ENCODE data around the gene CEP44. TPM values are rescaled to one million over a fixed set of nuclear protein-coding genes. Genes with fewer than 3 reads are reported as not detected.

The CEP44 gene
- total and polyA plus RNA-seq, 7 donors = 3.4 to 8.1 (median 7.3) TPM

DNA sequence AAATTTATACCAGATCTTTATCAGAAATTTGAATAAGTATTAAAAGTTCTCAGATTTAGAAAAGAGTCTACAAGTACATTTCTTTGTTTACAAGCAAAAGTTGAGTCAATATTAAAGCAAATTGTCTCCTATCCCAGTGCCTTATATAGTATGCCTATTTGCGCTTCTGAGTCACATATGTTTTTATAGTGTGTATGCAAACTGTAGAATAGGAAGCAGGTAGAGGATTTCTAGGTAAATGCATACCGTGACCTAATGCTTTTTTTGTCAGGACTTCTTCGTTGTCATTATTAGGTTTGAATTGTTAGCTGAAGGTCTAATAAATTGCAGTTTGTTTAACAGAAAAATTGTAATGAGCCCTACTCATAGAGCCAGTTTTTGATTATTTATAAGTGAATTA is 22.2 kb downstream of the CEP44 start:
- TF ChIP-seq, protein P1, sequence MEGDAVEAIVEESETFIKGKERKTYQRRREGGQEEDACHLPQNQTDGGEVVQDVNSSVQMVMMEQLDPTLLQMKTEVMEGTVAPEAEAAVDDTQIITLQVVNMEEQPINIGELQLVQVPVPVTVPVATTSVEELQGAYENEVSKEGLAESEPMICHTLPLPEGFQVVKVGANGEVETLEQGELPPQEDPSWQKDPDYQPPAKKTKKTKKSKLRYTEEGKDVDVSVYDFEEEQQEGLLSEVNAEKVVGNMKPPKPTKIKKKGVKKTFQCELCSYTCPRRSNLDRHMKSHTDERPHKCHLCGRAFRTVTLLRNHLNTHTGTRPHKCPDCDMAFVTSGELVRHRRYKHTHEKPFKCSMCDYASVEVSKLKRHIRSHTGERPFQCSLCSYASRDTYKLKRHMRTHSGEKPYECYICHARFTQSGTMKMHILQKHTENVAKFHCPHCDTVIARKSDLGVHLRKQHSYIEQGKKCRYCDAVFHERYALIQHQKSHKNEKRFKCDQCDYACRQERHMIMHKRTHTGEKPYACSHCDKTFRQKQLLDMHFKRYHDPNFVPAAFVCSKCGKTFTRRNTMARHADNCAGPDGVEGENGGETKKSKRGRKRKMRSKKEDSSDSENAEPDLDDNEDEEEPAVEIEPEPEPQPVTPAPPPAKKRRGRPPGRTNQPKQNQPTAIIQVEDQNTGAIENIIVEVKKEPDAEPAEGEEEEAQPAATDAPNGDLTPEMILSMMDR (IDR thresholded peaks at IDR 0.05) = no peak
- no peak for ATAC-seq
- Histone ChIP-seq H3K27me3 (ENCODE audit: insufficient read depth in 3 of 3, low read length in 2 of 3) (no peaks in the 10 kb centered on the region), H3K9me3 (no peaks in the 10 kb centered on the region), H3K4me1 (no peaks in the 10 kb centered on the region), H3K27ac (no peak overlapping the region), H3K4me3 (no peak overlapping the region), H3K36me3 (ENCODE audit: insufficient read depth in 1 of 2, low read depth in 1 of 2) (peaks cover 0 to 91% of the 10 kb centered on the region in 2 donors)
- intact Hi-C loops (cut with DNase I) = no loop called here
- whole genome bisulfite sequencing, 3 donors = 95 to 99% (median 95%) methylated on average over 3 of the region's 3 CpGs
- no peak for DNase-seq

DNA sequence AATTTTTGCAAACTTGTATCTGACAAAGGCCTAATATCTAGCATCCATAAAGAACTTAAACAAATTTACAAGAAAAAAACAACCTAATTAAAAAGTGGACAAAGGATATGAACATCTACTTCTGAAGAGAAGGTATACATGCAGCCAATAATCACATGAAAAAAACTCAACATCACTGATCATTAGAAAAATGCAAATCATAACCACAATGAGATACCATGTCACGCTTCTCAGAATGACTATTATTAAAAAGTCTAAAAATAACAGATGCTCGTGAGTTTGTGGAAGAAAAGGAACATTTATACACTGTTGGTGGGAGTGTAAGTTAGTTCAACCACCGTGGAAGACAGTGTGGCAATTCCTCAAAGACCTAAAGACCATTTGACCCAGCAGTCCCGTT is 24.0 kb downstream of the CEP44 start:
- no peak for DNase-seq
- 84 to 94% (median 92%) methylated on average over 4 of the region's 4 CpGs for WGBS, 3 donors

DNA sequence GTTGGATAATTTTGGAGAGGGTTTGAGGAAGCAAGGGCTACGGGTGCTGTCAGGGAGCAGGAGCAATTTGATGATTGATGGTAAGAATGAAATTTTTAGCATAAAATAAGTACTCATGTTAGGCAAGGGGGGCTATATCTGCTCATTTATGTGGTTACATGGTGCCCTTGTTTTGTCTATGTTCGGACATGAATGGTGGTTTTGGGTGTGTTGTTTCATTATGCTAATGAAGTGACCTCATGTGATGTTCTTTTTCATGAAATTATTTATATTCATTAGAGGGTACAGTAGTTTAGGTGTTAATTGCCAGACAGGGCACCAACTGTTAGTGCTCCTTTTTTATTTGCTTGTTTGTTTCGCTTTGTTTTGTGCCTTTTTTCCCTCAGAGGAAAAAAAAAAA is 29.3 kb downstream of the CEP44 start:
- WGBS, 3 donors = 96 to 98% (median 97%) methylated on average over 3 of the region's 3 CpGs

More for the DNA sequence above, 24.0 kb downstream of the CEP44 start:
- no peak for ATAC-seq
- Histone ChIP-seq H3K36me3 (ENCODE audit: insufficient read depth in 1 of 2, low read depth in 1 of 2) (peaks cover 0 to 92% of the 10 kb centered on the region in 2 donors), H3K27me3 (ENCODE audit: insufficient read depth in 3 of 3, low read length in 2 of 3) (no peaks in the 10 kb centered on the region), H3K4me3 (no peak overlapping the region), H3K4me1 (no peaks in the 10 kb centered on the region), H3K27ac (no peak overlapping the region), H3K9me3 (no peaks in the 10 kb centered on the region)
- intact Hi-C loops (cut with DNase I) = no loop called here
- TF ChIP-seq, protein P1 (IDR thresholded peaks at IDR 0.05) = no peak

DNA sequence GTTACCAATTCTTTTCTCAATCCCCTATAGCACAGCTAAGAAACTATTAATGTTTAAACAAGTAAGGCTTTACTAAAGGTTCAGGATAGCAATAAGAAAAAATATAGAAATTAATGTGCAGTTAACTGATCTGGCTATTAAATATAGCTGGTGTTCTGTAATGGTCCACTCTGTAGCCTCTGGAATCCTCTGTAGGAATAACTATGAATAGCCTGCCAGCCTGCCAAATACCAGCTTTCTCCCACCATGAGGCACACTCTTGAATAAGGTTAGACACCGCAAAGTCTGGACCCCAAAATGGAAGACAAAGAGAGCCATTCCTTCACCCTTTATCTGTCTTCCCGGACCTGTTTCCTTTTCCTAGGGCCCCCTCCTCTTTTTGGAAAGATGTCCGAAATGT is 30.6 kb downstream of the CEP44 start:
- ATAC-seq = peak in 1 of 4 donors; percentile 28
- DNase-seq = no peak
- H3K36me3 ChIP-seq (ENCODE audit: insufficient read depth in 1 of 2, low read depth in 1 of 2) = peaks cover 0 to 58% of the 10 kb centered on the region in 2 donors
- no peaks in the 10 kb centered on the region for H3K9me3 ChIP-seq
- no peaks in the 10 kb centered on the region for H3K4me1 ChIP-seq
- H3K27me3 ChIP-seq (ENCODE audit: insufficient read depth in 3 of 3, low read length in 2 of 3) = no peaks in the 10 kb centered on the region
- H3K4me3 ChIP-seq = no peak overlapping the region
- intact Hi-C loops (cut with DNase I) = no loop called here
- TF ChIP-seq, protein P1 (IDR thresholded peaks at IDR 0.05) = no peak
- 94 to 98% (median 96%) methylated on average over 3 of the region's 3 CpGs for WGBS, 3 donors
- peak overlapping the region; percentile 38 for H3K27ac ChIP-seq

More for the DNA sequence above, 29.3 kb downstream of the CEP44 start:
- no peaks in the 10 kb centered on the region for H3K9me3 ChIP-seq
- H3K4me1 ChIP-seq = no peaks in the 10 kb centered on the region
- no peak overlapping the region for H3K4me3 ChIP-seq
- ATAC-seq (no peak), DNase-seq (no peak)
- peaks cover 0 to 67% of the 10 kb centered on the region in 2 donors for H3K36me3 ChIP-seq (ENCODE audit: insufficient read depth in 1 of 2, low read depth in 1 of 2)
- intact Hi-C loops (cut with DNase I) = no loop called here
- H3K27me3 ChIP-seq (ENCODE audit: insufficient read depth in 3 of 3, low read length in 2 of 3) = no peaks in the 10 kb centered on the region
- no peak overlapping the region for H3K27ac ChIP-seq
- TF ChIP-seq, protein P1 (IDR thresholded peaks at IDR 0.05) = no peak

DNA sequence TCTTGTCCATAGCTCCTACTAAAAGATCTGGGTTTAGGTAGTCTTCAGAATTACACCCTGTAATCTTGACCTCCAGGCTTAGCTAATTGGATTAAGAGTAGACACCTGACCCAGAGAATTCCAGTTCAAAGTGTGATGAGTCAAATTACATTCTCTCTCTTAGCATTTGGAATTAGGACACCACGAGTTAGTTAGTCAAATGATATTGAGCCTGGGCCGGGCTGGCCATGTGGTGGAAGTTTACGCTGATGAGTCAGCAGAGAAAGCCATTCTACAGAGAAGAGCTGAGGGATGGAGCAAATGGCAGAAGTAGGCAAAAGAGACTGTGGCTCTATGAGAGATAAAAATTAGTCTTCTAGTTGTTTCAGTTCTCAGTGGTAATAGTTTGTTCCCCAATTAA is 31.1 kb downstream of the CEP44 start:
- DNase-seq (no peak), ATAC-seq (peak; percentile 53 to 85 (median 76))
- WGBS, 3 donors = 46 to 59% (median 58%) methylated on average over 3 of the region's 3 CpGs
- TF ChIP-seq, protein P1 (IDR thresholded peaks at IDR 0.05) = no peak
- intact Hi-C loops (cut with DNase I) = loop anchor here in 1 of 2 donors (5.0 kb wide), 1 partner anchor 87 kb away; no protein-coding TSS in a partner anchor
- peak overlapping the region; percentile 38 for H3K27ac ChIP-seq
- H3K9me3 ChIP-seq = no peaks in the 10 kb centered on the region
- no peaks in the 10 kb centered on the region for H3K27me3 ChIP-seq (ENCODE audit: insufficient read depth in 3 of 3, low read length in 2 of 3)
- H3K36me3 ChIP-seq (ENCODE audit: insufficient read depth in 1 of 2, low read depth in 1 of 2) = peaks cover 0 to 53% of the 10 kb centered on the region in 2 donors
- no peaks in the 10 kb centered on the region for H3K4me1 ChIP-seq
- no peak overlapping the region for H3K4me3 ChIP-seq
